Spleen (tissue), 11 donors: ENCODE results near the gene TENM4. TPM values are rescaled to one million over a fixed set of nuclear protein-coding genes. Genes with fewer than 3 reads are reported as not detected.

ENCODE experiments used
- DNase-seq: peaks from one replicate; pipeline ENCODE4 v3.0.0-alpha.2; 2020
- H3K27ac ChIP-seq, 8 donors: fragments of 200-600 bp; sonication (generic) in 7 of 8; 1 replicate in 4 of 8; 2 replicates in 4 of 8; pipeline versions ENCODE4 v1.5.0 to v1.8.0; 2016 to 2021; ENCODE audit warnings: inconsistent platforms in 4 of 8, mild to moderate bottlenecking in 4 of 8, moderate library complexity in 1 of 8
- H3K27me3 ChIP-seq, 7 donors: fragments of 200-600 bp; sonication (generic) in 6 of 7; replicated peaks in 1 of 7; 1 replicate in 4 of 7; 2 replicates in 3 of 7; pipeline versions ENCODE4 v1.5.0 to v1.8.0; 2016 to 2021; ENCODE audit warnings: inconsistent platforms in 3 of 7, mild to moderate bottlenecking in 1 of 7
- H3K36me3 ChIP-seq, 6 donors: fragments of 200-600 bp; sonication (generic) in 5 of 6; 1 replicate in 4 of 6; 2 replicates in 2 of 6; pipeline versions ENCODE4 v1.5.0 to v1.8.0; 2016 to 2021; ENCODE audit warnings: inconsistent platforms in 2 of 6
- H3K4me1 ChIP-seq, 6 donors: fragments of 200-600 bp; sonication (generic) in 5 of 6; 1 replicate in 3 of 6; 2 replicates in 3 of 6; pipeline versions ENCODE4 v1.5.0 to v1.8.0; 2016 to 2021; ENCODE audit warnings: inconsistent platforms in 3 of 6
- H3K4me3 ChIP-seq, 8 donors: fragments of 200-600 bp; sonication (generic) in 7 of 8; 1 replicate in 4 of 8; 2 replicates in 4 of 8; pipeline versions ENCODE4 v1.5.0 to v1.8.0; 2016 to 2021; ENCODE audit warnings: inconsistent platforms in 4 of 8, mild to moderate bottlenecking in 4 of 8, moderate library complexity in 2 of 8
- H3K9me3 ChIP-seq, 8 donors: fragments of 200-600 bp; sonication (generic) in 7 of 8; 1 replicate in 4 of 8; 2 replicates in 4 of 8; pipeline versions ENCODE4 v1.5.0 to v1.8.0; 2016 to 2021; ENCODE audit warnings: inconsistent platforms in 4 of 8
- POLR2A ChIP-seq, 3 donors: fragments of 450-650 bp; IDR thresholded peaks; one replicate each; pipeline ENCODE4 v1.5.1; 2017; ENCODE audit warnings: antibody characterized with exemption in 3 of 3, mild to moderate bottlenecking in 1 of 3
- POLR2AphosphoS5 ChIP-seq, 3 donors: sonication (generic); formaldehyde crosslinking; IDR thresholded peaks; one replicate each; pipeline ENCODE4 v1.5.1; 2017; ENCODE audit warnings: antibody characterized with exemption in 3 of 3
- WGBS, 5 donors: extraction: QIAGEN DNeasy Blood & Tissue Kit in 3 of 5; methylation state at CpG; one replicate each; pipeline versions ENCODE4 v1.1.5 to v1.1.7; 2013 to 2018; 5-methylcytosine and 5-hydroxymethylcytosine counted together
- intact Hi-C: fragments of 100-400 bp; cut with DNase I; formaldehyde crosslinking; loops from one replicate; pipeline ENCODE4 v1.15.0; 2023; ENCODE audit warnings: low total_unique reads
- polyA plus RNA-seq, 3 donors: library from polyadenylated mRNA; stranded (reverse); fragments of 200-250 nt; gene quantifications; one replicate each; pipeline ENCODE4 v1.2.1, GENCODE V29; 2013
- total RNA-seq, 7 donors: library from RNA; depleted of rRNA in 3 of 7; stranded (reverse); fragments of >200 nt in 3 of 7; fragmentation: NEBNext Ultra II Directional in 4 of 7; extraction: Animal tissue kit (Norgen Biotek cat#: 25700) in 4 of 7; gene quantifications; one replicate each; pipeline versions ENCODE4 v1.1.0 to v1.2.1, GENCODE V29; 2016 to 2021
- TF ChIP-seq, protein P1 (sequence below), 11 experiments: fragments of 200-600 bp in 7 of 11; fragments of 450-650 bp in 4 of 11; sonication (generic) in 4 of 11; IDR thresholded peaks in 8 of 11; conservative IDR thresholded peaks in 3 of 11; 1 replicate in 7 of 11; 2 replicates in 4 of 11; pipeline versions ENCODE4 v1.4.0 to v1.8.0; 2016 to 2021; ENCODE audit warnings: antibody characterized with exemption in 11 of 11, inconsistent platforms in 4 of 11, mild to moderate bottlenecking in 1 of 11
- donor health status: healthy with polysubstance abuse.
- donor health status: DM: no; HTN: no; CAD: no; lungs with moderate emphysema.
- donor health status: DM: no; HTN: no; CAD: no.
- donor health status: Bipolar disorder and iron deficiency.
- donor health status: healthy.
- donor health status: DM: no; HTN: no; CAD: no.
- donor health status: DM: yes; HTN: yes; CAD: no.

The TENM4 gene
- total and polyA plus RNA-seq, 10 donors, result 0.09 to 4.5 (median 1.2) TPM

DNA sequence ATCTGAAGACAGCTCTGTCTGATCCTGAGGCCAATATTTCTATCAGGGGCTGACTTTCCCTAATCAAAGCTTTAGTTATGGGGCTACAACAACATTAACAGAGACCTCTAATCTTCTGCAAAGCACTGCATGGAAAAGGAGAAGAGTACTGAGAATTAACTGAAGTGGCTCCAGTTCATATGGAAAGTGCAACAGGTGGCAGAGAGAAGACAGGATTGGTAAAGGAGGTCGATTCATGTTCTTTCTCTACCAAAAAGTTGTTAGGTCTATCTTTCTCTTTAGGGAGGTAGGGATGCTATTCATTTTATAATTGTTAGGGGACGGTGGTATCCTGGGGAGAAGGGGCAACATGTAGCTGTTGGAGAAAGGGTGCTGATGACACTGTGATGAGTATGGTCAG, 633.5 kb downstream of the TENM4 start:
- intact Hi-C loops, result no loop called here
- Histone ChIP-seq H3K4me3 (no peak overlapping the region), H3K36me3 (no peaks in the 10 kb centered on the region), H3K4me1 (peaks cover 0 to 30% (median 8%) of the 10 kb centered on the region in 6 donors), H3K27ac (no peak overlapping the region), H3K27me3 (no peaks in the 10 kb centered on the region), H3K9me3 (no peaks in the 10 kb centered on the region)
- no peak for TF ChIP-seq POLR2A (IDR thresholded peaks at IDR 0.05)
- no peak for TF ChIP-seq POLR2AphosphoS5 (IDR thresholded peaks at IDR 0.05)
- TF ChIP-seq, protein P1, sequence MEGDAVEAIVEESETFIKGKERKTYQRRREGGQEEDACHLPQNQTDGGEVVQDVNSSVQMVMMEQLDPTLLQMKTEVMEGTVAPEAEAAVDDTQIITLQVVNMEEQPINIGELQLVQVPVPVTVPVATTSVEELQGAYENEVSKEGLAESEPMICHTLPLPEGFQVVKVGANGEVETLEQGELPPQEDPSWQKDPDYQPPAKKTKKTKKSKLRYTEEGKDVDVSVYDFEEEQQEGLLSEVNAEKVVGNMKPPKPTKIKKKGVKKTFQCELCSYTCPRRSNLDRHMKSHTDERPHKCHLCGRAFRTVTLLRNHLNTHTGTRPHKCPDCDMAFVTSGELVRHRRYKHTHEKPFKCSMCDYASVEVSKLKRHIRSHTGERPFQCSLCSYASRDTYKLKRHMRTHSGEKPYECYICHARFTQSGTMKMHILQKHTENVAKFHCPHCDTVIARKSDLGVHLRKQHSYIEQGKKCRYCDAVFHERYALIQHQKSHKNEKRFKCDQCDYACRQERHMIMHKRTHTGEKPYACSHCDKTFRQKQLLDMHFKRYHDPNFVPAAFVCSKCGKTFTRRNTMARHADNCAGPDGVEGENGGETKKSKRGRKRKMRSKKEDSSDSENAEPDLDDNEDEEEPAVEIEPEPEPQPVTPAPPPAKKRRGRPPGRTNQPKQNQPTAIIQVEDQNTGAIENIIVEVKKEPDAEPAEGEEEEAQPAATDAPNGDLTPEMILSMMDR (IDR thresholded peaks at IDR 0.05 in 8 of 11, conservative IDR thresholded peaks at IDR 0.05 in 3 of 11), result no peak
- WGBS, 5 donors, result 79 to 92% (median 88%) methylated on average over 2 of the region's 2 CpGs
- DNase-seq, result no peak

DNA sequence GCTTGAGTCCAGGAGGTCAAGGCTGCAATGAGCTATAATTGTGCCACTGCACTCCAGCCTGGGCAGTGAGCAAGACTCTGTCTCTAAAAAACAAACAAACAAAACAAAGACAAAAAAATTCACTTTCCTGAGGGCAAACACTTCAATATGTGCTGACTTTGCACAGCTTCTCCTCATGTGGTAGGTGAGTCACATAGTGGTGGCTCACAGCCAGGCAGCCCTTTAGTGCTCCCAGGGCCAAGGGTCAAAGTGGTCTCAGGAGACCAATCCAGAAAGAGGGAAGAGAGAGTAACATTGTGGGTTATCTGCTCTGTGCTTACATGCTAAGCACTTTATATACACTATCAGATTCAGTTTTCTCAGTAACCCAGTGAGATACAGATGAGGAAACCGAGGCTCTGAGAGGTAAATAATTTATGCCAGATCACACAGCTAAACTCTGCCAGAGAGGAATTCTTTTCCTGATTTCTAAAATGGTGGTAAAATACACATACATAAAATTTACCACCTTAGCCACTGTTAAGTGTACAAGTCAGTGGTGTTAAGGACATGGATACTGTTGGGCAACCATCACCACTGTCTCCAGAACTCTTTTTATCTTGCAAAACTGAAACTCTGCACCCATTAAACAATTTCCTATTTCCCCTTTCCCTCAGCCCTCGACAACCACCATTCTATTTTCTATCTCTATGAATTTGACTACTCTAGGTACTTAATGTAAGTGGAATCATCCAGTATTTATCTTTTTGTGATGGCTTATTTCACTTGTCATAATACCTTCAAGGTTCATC, 634.4 kb downstream of the TENM4 start:
- Histone ChIP-seq H3K27ac (peak overlapping the region in 1 of 8 donors; percentile 50), H3K36me3 (no peaks in the 10 kb centered on the region), H3K9me3 (no peaks in the 10 kb centered on the region), H3K27me3 (no peaks in the 10 kb centered on the region), H3K4me1 (peaks cover 0 to 39% (median 10%) of the 10 kb centered on the region in 6 donors), H3K4me3 (no peak overlapping the region)
- TF ChIP-seq POLR2A (IDR thresholded peaks at IDR 0.05), result no peak
- TF ChIP-seq POLR2AphosphoS5 (IDR thresholded peaks at IDR 0.05), result peak in 1 of 3 donors; percentile 29
- TF ChIP-seq, protein P1 (IDR thresholded peaks at IDR 0.05 in 8 of 11, conservative IDR thresholded peaks at IDR 0.05 in 3 of 11), result no peak
- WGBS, 5 donors, result 17 to 34% (median 23%) methylated on average over 2 of the region's 2 CpGs
- no peak for DNase-seq
- intact Hi-C loops, result no loop called here

DNA sequence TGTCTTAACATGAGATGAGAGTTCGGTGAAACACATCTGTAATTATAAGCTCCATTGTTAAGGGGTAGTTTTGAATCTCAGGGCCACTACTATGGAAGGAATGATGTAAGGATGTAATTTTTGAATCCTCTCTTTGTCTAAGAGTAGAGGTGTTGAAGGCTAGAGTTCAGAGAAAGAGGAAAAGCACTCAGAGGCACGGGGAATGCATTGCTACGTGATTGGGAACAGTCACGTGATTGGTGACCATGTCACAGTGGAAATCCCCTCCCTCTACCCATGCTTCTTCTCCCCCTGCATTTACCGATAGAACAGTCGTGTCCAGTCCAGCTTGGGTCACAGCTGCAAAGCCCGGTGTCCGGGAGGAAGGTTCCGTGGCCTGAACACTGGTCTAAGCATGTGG, 635.8 kb downstream of the TENM4 start:
- Histone ChIP-seq H3K4me3 (no peak overlapping the region), H3K36me3 (no peaks in the 10 kb centered on the region), H3K4me1 (peaks cover 0 to 28% (median 8%) of the 10 kb centered on the region in 6 donors), H3K27ac (no peak overlapping the region), H3K9me3 (no peaks in the 10 kb centered on the region), H3K27me3 (peaks cover 0 to under 1% (median 0%) of the 10 kb centered on the region in 7 donors)
- 83 to 96% (median 92%) methylated on average over 8 to 9 of the region's 9 CpGs for WGBS, 5 donors
- no peak for DNase-seq
- TF ChIP-seq POLR2AphosphoS5 (IDR thresholded peaks at IDR 0.05) (no peak), POLR2A (IDR thresholded peaks at IDR 0.05) (no peak)
- TF ChIP-seq, protein P1 (IDR thresholded peaks at IDR 0.05 in 8 of 11, conservative IDR thresholded peaks at IDR 0.05 in 3 of 11), result no peak
- intact Hi-C loops, result no loop called here

DNA sequence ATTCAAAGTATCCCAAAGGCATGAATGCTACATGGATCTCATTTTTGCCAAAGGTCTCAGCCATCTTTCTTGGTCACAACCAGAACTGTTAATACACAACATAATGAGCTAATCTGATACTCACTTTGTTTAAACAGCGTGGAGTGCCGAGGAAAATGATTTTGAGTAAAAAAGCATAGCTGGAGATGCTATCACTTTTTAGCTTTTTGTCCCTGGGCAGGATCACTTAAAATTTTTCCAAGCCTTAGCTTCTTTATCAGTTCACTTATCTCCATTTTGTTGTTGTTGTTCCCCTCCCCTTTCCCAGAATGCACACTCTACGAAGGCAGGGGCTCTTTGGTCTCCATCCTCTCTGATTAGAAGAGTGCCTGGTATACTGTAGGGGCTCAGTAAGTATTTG, 636.8 kb downstream of the TENM4 start:
- TF ChIP-seq, protein P1 (IDR thresholded peaks at IDR 0.05 in 8 of 11, conservative IDR thresholded peaks at IDR 0.05 in 3 of 11), result no peak
- TF ChIP-seq POLR2AphosphoS5 (IDR thresholded peaks at IDR 0.05), result no peak
- no peak for TF ChIP-seq POLR2A (IDR thresholded peaks at IDR 0.05)
- Histone ChIP-seq H3K27me3 (peaks cover 0 to 8% (median 0%) of the 10 kb centered on the region in 7 donors), H3K9me3 (no peaks in the 10 kb centered on the region), H3K4me1 (peaks cover 0 to 21% (median 5%) of the 10 kb centered on the region in 6 donors), H3K36me3 (no peaks in the 10 kb centered on the region), H3K4me3 (no peak overlapping the region), H3K27ac (no peak overlapping the region)
- DNase-seq, result no peak
- 84 to 93% (median 89%) methylated on average over 3 of the region's 3 CpGs for WGBS, 5 donors
- intact Hi-C loops, result no loop called here
